GM12872 (cell line): ENCODE results near the gene PLCG2.

Experiments used
- CTCF ChIP-seq: IDR thresholded peaks from 3 replicates; pipeline ENCODE4 v1.5.1; 2011; ENCODE audit warnings: low read depth, mild to moderate bottlenecking, low read length, moderate library complexity; ENCODE audit not compliant: insufficient read depth

The PLCG2 gene

GRCh38 chr16:81967358-81967757, 188.3 kb downstream of the PLCG2 start:
- TF ChIP-seq CTCF = no peak

GRCh38 chr16:81971853-81972252, 192.8 kb downstream of the PLCG2 start:
- TF ChIP-seq CTCF = no peak

GRCh38 chr16:81973737-81974136, 194.6 kb downstream of the PLCG2 start:
- no peak for TF ChIP-seq CTCF

- no peak for TF ChIP-seq CTCF
Measured at GRCh38 chr16:81975637-81976036, 196.5 kb downstream of the PLCG2 start.

GRCh38 chr16:81987121-81987520, 208.0 kb downstream of the PLCG2 start:
- no peak for TF ChIP-seq CTCF

- TF ChIP-seq CTCF = no peak
Measured at GRCh38 chr16:81987706-81988105, 208.6 kb downstream of the PLCG2 start.

- TF ChIP-seq CTCF = no peak
Measured at GRCh38 chr16:81992859-81993258, 213.8 kb downstream of the PLCG2 start.

GRCh38 chr16:81994485-81994884, 215.4 kb downstream of the PLCG2 start:
- peak; percentile 46 for TF ChIP-seq CTCF
